Neural cell (in vitro differentiated cells): Measurements from ENCODE around the gene SHOX. TPM values are rescaled to one million over a fixed set of nuclear protein-coding genes. Genes with fewer than 3 reads are reported as not detected.

ENCODE experiments used
- H2AFZ ChIP-seq: fragments of 200-600, 300-800 bp; sonication (generic), shearing (Covaris generic); 2 replicates; pipeline ENCODE4 v1.6.0; 2014; ENCODE audit warnings: low read depth, mild to moderate bottlenecking, antibody characterized with exemption, low read length, moderate library complexity
- H3F3A ChIP-seq: fragments of 200-600 bp; shearing (Covaris generic); 2 replicates; pipeline ENCODE4 v1.6.1; 2016; ENCODE audit warnings: mild to moderate bottlenecking, moderate library complexity, mixed read lengths, antibody characterized with exemption, low read length; ENCODE audit not compliant: insufficient read depth, poor library complexity, severe bottlenecking
- H3K27ac ChIP-seq: fragments of 200-600, 300-800 bp; sonication (generic), shearing (Covaris generic); 2 replicates; pipeline ENCODE4 v1.5.1; 2014; ENCODE audit warnings: mild to moderate bottlenecking, low read length, moderate library complexity
- H3K27me3 ChIP-seq: fragments of 300-800, 200-600 bp; sonication (generic), shearing (Covaris generic); 2 replicates; pipeline ENCODE4 v1.6.0; 2014; ENCODE audit warnings: mild to moderate bottlenecking, low read depth, low read length, moderate library complexity; ENCODE audit not compliant: insufficient read depth
- H3K36me3 ChIP-seq: fragments of 300-800, 200-600 bp; sonication (generic), shearing (Covaris generic); 2 replicates; pipeline ENCODE4 v1.5.1; 2014; ENCODE audit warnings: mild to moderate bottlenecking, antibody characterized with exemption, low read length, moderate library complexity; ENCODE audit not compliant: insufficient read depth
- H3K4me2 ChIP-seq: fragments of 300-800, 200-600 bp; sonication (generic), shearing (Covaris generic); 2 replicates; pipeline ENCODE4 v1.6.0; 2014; ENCODE audit warnings: mild to moderate bottlenecking, low read length
- H3K4me3 ChIP-seq: fragments of 300-800, 200-600 bp; sonication (generic), shearing (Covaris generic); 2 replicates; pipeline ENCODE4 v1.5.1; 2014; ENCODE audit warnings: mild to moderate bottlenecking, low read length, moderate library complexity
- H3K79me2 ChIP-seq: fragments of 200-600 bp; shearing (Covaris generic); replicated peaks from 2 replicates; pipeline ENCODE4 v1.6.0; 2014; ENCODE audit warnings: mild to moderate bottlenecking, low read length, moderate library complexity; ENCODE audit not compliant: insufficient read depth
- H3K9ac ChIP-seq: fragments of 300-800, 200-600 bp; sonication (generic), shearing (Covaris generic); 2 replicates; pipeline ENCODE4 v1.6.1; 2016; ENCODE audit warnings: mild to moderate bottlenecking, low read length, mixed read lengths
- H3K9me2 ChIP-seq: fragments of 200-600 bp; shearing (Covaris generic); 2 replicates; pipeline ENCODE4 v1.6.1; 2016; ENCODE audit warnings: mild to moderate bottlenecking, low read length, mixed read lengths; ENCODE audit not compliant: insufficient read depth
- H3K9me3 ChIP-seq: fragments of 200-600, 300-800 bp; sonication (generic), shearing (Covaris generic); 2 replicates; pipeline ENCODE4 v1.6.1; 2016; ENCODE audit warnings: mild to moderate bottlenecking, mixed run types, low read length, moderate library complexity, mixed read lengths
- H4K20me1 ChIP-seq: fragments of 200-600 bp; shearing (Covaris generic); 2 replicates; pipeline ENCODE4 v1.6.1; 2016; ENCODE audit warnings: mild to moderate bottlenecking, mixed run types; ENCODE audit not compliant: insufficient read depth
- CTCF ChIP-seq: fragments of 450-650 bp; IDR thresholded peaks from 2 replicates; pipeline ENCODE4 v1.5.1; 2014; ENCODE audit warnings: antibody characterized with exemption, mild to moderate bottlenecking, moderate library complexity; ENCODE audit not compliant: poor library complexity, severe bottlenecking
- EP300 ChIP-seq: fragments of 450-650 bp; conservative IDR thresholded peaks from 2 replicates; pipeline ENCODE4 v1.6.1; 2014; ENCODE audit warnings: antibody characterized with exemption, mild to moderate bottlenecking, moderate library complexity; ENCODE audit not compliant: poor library complexity, severe bottlenecking
- EZH2 ChIP-seq: fragments of 200-600, 300-800 bp; shearing (Covaris generic), sonication (generic); IDR thresholded peaks from 2 replicates; pipeline ENCODE4 v1.6.1; 2014; ENCODE audit warnings: antibody characterized with exemption, low read length, borderline replicate concordance, mild to moderate bottlenecking; ENCODE audit not compliant: insufficient read depth, poor library complexity, severe bottlenecking
- MXI1 ChIP-seq: fragments of 450-650 bp; conservative IDR thresholded peaks from 2 replicates; pipeline ENCODE4 v1.6.1; 2014; ENCODE audit warnings: antibody characterized with exemption, mild to moderate bottlenecking; ENCODE audit not compliant: poor library complexity, severe bottlenecking
- POLR2AphosphoS5 ChIP-seq: IDR thresholded peaks from 2 replicates; pipeline ENCODE4 v1.6.1; 2012
- RAD21 ChIP-seq: fragments of 450-650 bp; conservative IDR thresholded peaks from 2 replicates; pipeline ENCODE4 v1.6.1; 2014; ENCODE audit warnings: antibody characterized with exemption, mild to moderate bottlenecking, moderate library complexity
- REST ChIP-seq: IDR thresholded peaks from 2 replicates; pipeline ENCODE4 v1.6.1; 2012; ENCODE audit warnings: borderline replicate concordance
- SMC3 ChIP-seq: fragments of 450-650 bp; conservative IDR thresholded peaks from 2 replicates; pipeline ENCODE4 v1.6.1; 2014; ENCODE audit warnings: antibody characterized with exemption, mild to moderate bottlenecking, moderate library complexity; ENCODE audit not compliant: poor library complexity
- TAF1 ChIP-seq: IDR thresholded peaks from 2 replicates; pipeline ENCODE4 v1.6.1; 2012; ENCODE audit warnings: low read depth
- polyA plus RNA-seq: library from polyadenylated mRNA; depleted of rRNA; stranded (reverse); fragments of >200 nt; gene quantifications from 2 replicates; pipeline ENCODE4 v1.2.3, GENCODE V29; 2014

SHOX gene
- polyA plus RNA-seq, 1 donor from 2014 or later, result not detected

- Histone ChIP-seq H3K36me3 (no peaks in the 10 kb centered on the region), H3K9me3 (no peaks in the 10 kb centered on the region), H3K4me2 (no peak overlapping the region), H3F3A (no peaks in the 10 kb centered on the region), H3K9ac (no peak overlapping the region), H2AFZ (no peak overlapping the region), H3K27me3 (no peaks in the 10 kb centered on the region), H3K9me2 (no peaks in the 10 kb centered on the region), H4K20me1 (no peaks in the 10 kb centered on the region), H3K4me3 (no peak overlapping the region), H3K79me2 (no peaks in the 10 kb centered on the region), H3K27ac (no peak overlapping the region)
- TF ChIP-seq CTCF (no peak), SMC3 (no peak), MXI1 (no peak), TAF1 (no peak), POLR2AphosphoS5 (no peak), REST (no peak), EZH2 (no peak), RAD21 (no peak), EP300 (no peak)
These were observed 42.3 kb downstream of the SHOX start for GRCh38 chrX:672931-673330.

- no peak overlapping the region for H3K4me2 ChIP-seq
These were observed 44.8 kb downstream of the SHOX start for GRCh38 chrX:675279-675954.

More at GRCh38 chrX:675279-675954, 44.8 kb downstream of the SHOX start:
- H3F3A ChIP-seq, result no peaks in the 10 kb centered on the region
- H3K9me2 ChIP-seq, result no peaks in the 10 kb centered on the region
- no peaks in the 10 kb centered on the region for H3K79me2 ChIP-seq
- no peak overlapping the region for H2AFZ ChIP-seq
- no peaks in the 10 kb centered on the region for H4K20me1 ChIP-seq
- no peak overlapping the region for H3K4me3 ChIP-seq
- H3K27me3 ChIP-seq, result no peaks in the 10 kb centered on the region
- TF ChIP-seq RAD21 (no peak), SMC3 (no peak), CTCF (no peak), EP300 (no peak), TAF1 (no peak), MXI1 (no peak), POLR2AphosphoS5 (no peak), REST (no peak), EZH2 (no peak)
- H3K9me3 ChIP-seq, result no peaks in the 10 kb centered on the region
- no peak overlapping the region for H3K9ac ChIP-seq
- H3K36me3 ChIP-seq, result no peaks in the 10 kb centered on the region
- H3K27ac ChIP-seq, result no peak overlapping the region
